Activated naive CD4-positive, alpha-beta T cell treated with anti-CD3 and anti-CD28 coated beads, Interleukin-2, amount 50 U/mL, for 24 hours (primary cell): ENCODE results near the gene MND1.

Source experiments
- H3K27ac Mint-ChIP-seq: one replicate; pipeline ENCODE4 v1.8.0; 2021; ENCODE audit warnings: mild to moderate bottlenecking, mixed read lengths
- H3K27me3 Mint-ChIP-seq: one replicate; pipeline ENCODE4 v1.8.0; 2021; ENCODE audit warnings: mixed read lengths
- H3K36me3 Mint-ChIP-seq: one replicate; pipeline ENCODE4 v1.8.0; 2021; ENCODE audit warnings: mixed read lengths
- H3K4me1 Mint-ChIP-seq: one replicate; pipeline ENCODE4 v1.8.0; 2021; ENCODE audit warnings: mixed read lengths
- H3K4me3 Mint-ChIP-seq: one replicate; pipeline ENCODE4 v1.8.0; 2021; ENCODE audit warnings: mild to moderate bottlenecking, mixed read lengths
- H3K9me3 Mint-ChIP-seq: one replicate; pipeline ENCODE4 v1.8.0; 2021; ENCODE audit warnings: mixed read lengths

MND1 gene, protein sequence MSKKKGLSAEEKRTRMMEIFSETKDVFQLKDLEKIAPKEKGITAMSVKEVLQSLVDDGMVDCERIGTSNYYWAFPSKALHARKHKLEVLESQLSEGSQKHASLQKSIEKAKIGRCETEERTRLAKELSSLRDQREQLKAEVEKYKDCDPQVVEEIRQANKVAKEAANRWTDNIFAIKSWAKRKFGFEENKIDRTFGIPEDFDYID

GRCh38 chr4:153344131-153345011, at the start of gene MND1:
TSS of gene MND1 (plus strand) at chr4:153344688. CDS start at chr4:153344738, 50 bp downstream.
- Mint-ChIP-seq H3K9me3 (no peaks in the 10 kb centered on the region), H3K27ac (peak within 1 kb of the TSS; percentile 93)

GRCh38 chr4:153295131-153295755, 49.2 kb upstream of the MND1 start:
- Mint-ChIP-seq H3K27me3 (no peaks in the 10 kb centered on the region), H3K4me3 (no peak overlapping the region), H3K27ac (no peak overlapping the region), H3K36me3 (peaks cover 17% of the 10 kb centered on the region), H3K9me3 (no peaks in the 10 kb centered on the region), H3K4me1 (peaks cover 5% of the 10 kb centered on the region)

More at GRCh38 chr4:153344131-153345011, at the start of gene MND1:
- Mint-ChIP-seq H3K4me3 (peak within 1 kb of the TSS; percentile 93), H3K4me1 (peaks cover 31% of the 10 kb centered on the region), H3K36me3 (no peaks in the 10 kb centered on the region), H3K27me3 (peaks cover 2% of the 10 kb centered on the region)

DNA sequence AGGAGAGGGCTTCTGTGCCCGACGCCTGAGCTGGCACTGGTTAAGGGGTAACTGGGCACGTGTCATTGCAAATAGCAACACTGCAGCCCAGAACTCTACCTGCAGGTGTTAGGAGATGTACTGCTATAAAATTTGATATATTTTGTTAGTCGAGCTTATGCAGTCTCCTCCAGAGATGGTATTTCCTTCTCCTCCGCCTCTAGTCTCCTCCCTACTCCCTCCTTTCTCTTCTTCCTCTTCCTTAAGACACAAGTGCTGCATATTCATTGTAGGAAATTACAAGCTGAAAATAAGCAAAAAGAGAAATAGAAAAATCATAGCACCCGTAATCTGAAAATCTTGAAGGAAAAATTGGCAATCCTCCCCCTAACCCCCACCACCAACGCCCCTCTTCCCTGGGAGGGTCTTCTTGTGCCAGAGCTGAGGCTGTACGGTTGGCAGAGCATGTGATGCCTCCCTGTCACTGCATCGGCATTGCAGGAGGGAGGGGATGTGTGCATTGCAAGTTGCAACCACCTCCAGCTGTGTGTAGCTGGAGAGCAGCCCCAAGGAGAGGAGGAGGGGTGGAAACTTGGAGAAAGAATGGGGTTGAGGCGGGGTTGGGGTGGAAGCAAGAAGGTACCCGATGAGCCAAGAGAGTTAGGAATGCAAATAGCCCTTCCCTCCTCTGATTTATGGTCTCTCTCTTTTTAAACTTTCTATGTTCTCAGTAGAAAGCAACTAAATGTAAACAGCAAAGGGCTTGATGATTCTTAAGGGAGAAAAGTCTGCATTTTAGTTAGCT, 48.3 kb upstream of the MND1 start:
- no peaks in the 10 kb centered on the region for H3K27me3 Mint-ChIP-seq
- H3K4me3 Mint-ChIP-seq, result no peak overlapping the region
- no peaks in the 10 kb centered on the region for H3K9me3 Mint-ChIP-seq
- H3K4me1 Mint-ChIP-seq, result peaks cover 5% of the 10 kb centered on the region
- H3K27ac Mint-ChIP-seq, result no peak overlapping the region
- peaks cover 21% of the 10 kb centered on the region for H3K36me3 Mint-ChIP-seq

GRCh38 chr4:153297116-153297515, 47.4 kb upstream of the MND1 start:
- Mint-ChIP-seq H3K4me3 (no peak overlapping the region), H3K4me1 (peaks cover 5% of the 10 kb centered on the region), H3K36me3 (peaks cover 27% of the 10 kb centered on the region), H3K27ac (no peak overlapping the region), H3K9me3 (no peaks in the 10 kb centered on the region), H3K27me3 (no peaks in the 10 kb centered on the region)

GRCh38 chr4:153310793-153311192, 33.7 kb upstream of the MND1 start:
- H3K36me3 Mint-ChIP-seq, result peaks cover 1% of the 10 kb centered on the region
- H3K4me3 Mint-ChIP-seq, result no peak overlapping the region
- H3K9me3 Mint-ChIP-seq, result no peaks in the 10 kb centered on the region
- H3K4me1 Mint-ChIP-seq, result no peaks in the 10 kb centered on the region
- H3K27ac Mint-ChIP-seq, result no peak overlapping the region
- no peaks in the 10 kb centered on the region for H3K27me3 Mint-ChIP-seq

GRCh38 chr4:153314915-153315314, 29.6 kb upstream of the MND1 start:
- H3K9me3 Mint-ChIP-seq, result no peaks in the 10 kb centered on the region
- H3K4me1 Mint-ChIP-seq, result no peaks in the 10 kb centered on the region
- H3K4me3 Mint-ChIP-seq, result no peak overlapping the region
- H3K27me3 Mint-ChIP-seq, result no peaks in the 10 kb centered on the region
- peaks cover 1% of the 10 kb centered on the region for H3K36me3 Mint-ChIP-seq
- H3K27ac Mint-ChIP-seq, result no peak overlapping the region

DNA sequence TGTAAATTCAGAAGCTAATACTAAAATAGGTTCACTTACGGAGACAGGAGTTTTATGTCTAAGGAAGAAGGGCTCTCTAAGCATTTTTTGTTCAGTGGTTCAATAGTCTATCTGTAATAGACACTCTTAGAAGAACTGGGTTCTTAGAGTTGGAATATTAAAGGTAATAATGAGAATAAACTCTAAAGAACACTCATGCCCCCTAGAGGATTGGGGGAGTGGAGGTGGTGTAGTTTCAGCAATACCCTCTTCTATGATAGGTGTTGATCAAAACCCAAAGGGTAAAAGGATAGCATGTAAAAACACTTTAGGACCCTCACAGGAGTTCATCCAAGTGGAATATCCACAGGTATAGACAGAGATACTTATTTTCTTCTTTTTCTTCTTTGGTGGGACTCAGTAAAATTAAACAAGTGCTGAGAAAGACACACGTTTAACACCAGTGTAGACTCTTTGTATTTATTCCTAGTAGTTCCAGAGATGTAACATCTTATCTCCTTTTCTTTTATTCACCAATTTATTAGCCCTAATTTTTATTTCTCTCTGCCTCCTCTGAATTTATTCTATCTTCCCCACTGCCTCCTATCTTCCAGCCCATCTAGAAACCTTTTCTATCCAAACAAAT, 25.7 kb upstream of the MND1 start:
- Mint-ChIP-seq H3K27ac (no peak overlapping the region), H3K4me1 (no peaks in the 10 kb centered on the region), H3K4me3 (no peak overlapping the region), H3K36me3 (no peaks in the 10 kb centered on the region), H3K27me3 (no peaks in the 10 kb centered on the region), H3K9me3 (no peaks in the 10 kb centered on the region)

GRCh38 chr4:153322791-153323190, 21.7 kb upstream of the MND1 start:
- no peaks in the 10 kb centered on the region for H3K4me1 Mint-ChIP-seq
- H3K27me3 Mint-ChIP-seq, result no peaks in the 10 kb centered on the region
- H3K9me3 Mint-ChIP-seq, result no peaks in the 10 kb centered on the region
- H3K4me3 Mint-ChIP-seq, result no peak overlapping the region
- H3K27ac Mint-ChIP-seq, result no peak overlapping the region
- H3K36me3 Mint-ChIP-seq, result no peaks in the 10 kb centered on the region

- H3K27me3 Mint-ChIP-seq, result no peaks in the 10 kb centered on the region
- H3K27ac Mint-ChIP-seq, result no peak overlapping the region
- no peaks in the 10 kb centered on the region for H3K9me3 Mint-ChIP-seq
- H3K4me3 Mint-ChIP-seq, result no peak overlapping the region
- no peaks in the 10 kb centered on the region for H3K36me3 Mint-ChIP-seq
- no peaks in the 10 kb centered on the region for H3K4me1 Mint-ChIP-seq
Observed at GRCh38 chr4:153324046-153324445, 20.4 kb upstream of the MND1 start.

DNA sequence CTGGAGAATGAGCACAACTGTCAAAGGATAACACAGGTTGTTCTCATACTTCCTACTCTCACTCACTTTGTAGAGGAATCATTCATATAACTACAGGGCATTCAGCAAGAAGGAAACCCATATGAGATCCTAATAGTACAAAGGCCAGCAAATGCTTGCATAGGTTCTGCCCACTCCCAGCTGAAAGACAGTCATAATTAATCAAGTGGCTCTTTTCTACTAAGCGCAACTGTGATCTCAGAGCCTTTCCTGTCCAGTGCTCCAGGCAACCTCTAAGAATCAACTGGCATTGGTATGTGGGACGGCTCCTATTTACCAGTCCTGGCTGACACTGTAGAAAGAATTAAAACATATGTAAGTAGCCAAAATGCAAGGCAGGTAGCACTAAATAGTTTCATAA, 18.9 kb upstream of the MND1 start:
- Mint-ChIP-seq H3K9me3 (no peaks in the 10 kb centered on the region), H3K36me3 (no peaks in the 10 kb centered on the region), H3K27me3 (no peaks in the 10 kb centered on the region), H3K27ac (no peak overlapping the region), H3K4me3 (no peak overlapping the region), H3K4me1 (no peaks in the 10 kb centered on the region)

GRCh38 chr4:153326513-153326912, 18.0 kb upstream of the MND1 start:
- Mint-ChIP-seq H3K4me1 (no peaks in the 10 kb centered on the region), H3K27me3 (no peaks in the 10 kb centered on the region), H3K27ac (no peak overlapping the region), H3K36me3 (no peaks in the 10 kb centered on the region), H3K9me3 (no peaks in the 10 kb centered on the region), H3K4me3 (no peak overlapping the region)

DNA sequence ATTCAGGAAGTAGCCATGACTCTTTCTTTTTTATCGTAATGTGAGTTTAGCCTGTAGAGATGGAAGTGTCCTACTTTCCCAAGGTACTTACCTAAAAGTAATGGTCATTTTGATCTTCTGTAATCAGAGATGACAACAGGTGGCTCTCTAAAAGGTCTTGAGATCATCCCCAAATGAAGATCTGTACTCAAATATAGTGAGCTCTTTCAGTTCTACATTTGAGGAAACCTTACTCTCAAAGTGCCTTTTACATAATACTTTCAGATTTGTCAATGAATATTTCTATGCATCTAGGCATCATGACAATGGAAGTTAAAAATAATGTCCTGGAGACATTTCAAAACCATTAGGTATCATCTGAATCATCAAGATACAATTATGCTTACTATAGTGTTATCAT, 17.2 kb upstream of the MND1 start:
- Mint-ChIP-seq H3K9me3 (no peaks in the 10 kb centered on the region), H3K4me3 (no peak overlapping the region), H3K36me3 (no peaks in the 10 kb centered on the region), H3K4me1 (no peaks in the 10 kb centered on the region), H3K27ac (no peak overlapping the region), H3K27me3 (no peaks in the 10 kb centered on the region)

DNA sequence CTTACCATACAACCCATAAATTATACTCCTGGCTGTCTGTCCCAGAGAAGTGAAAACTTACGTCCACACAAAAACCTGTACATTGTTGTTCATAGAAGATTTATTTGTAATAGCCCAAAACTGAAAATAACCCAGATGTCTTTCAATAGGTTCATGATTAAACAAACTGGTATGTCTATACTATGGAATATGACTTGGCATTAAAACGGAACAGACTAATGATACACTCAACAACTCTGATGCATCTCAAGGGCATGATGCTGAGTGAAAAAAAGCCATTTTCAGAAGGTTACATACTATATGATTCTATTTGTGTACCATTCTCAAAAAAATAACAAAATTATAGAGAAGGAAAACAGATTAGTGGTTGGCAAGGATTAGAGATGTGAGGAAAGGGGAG, 11.6 kb upstream of the MND1 start:
- Mint-ChIP-seq H3K4me1 (no peaks in the 10 kb centered on the region), H3K27ac (no peak overlapping the region), H3K27me3 (no peaks in the 10 kb centered on the region), H3K9me3 (no peaks in the 10 kb centered on the region), H3K36me3 (no peaks in the 10 kb centered on the region), H3K4me3 (no peak overlapping the region)

DNA sequence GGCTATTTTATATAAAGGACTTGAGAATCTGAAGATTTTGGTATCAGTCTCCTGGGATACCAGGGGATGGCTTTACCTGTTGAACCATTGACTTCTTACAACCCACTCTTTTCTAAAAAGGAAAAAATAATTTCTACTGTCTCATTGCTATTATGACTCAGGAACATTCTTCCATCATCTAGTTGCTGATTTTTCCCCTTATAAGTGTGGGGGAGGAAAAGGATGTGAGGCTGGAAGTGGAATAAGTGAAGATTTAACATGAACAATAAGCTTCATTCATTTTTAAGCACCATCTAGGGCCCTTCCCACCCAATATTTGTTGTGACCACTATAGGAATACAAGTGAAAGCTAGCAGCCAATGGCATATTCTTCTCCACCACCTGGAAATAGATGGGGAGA, 10.6 kb upstream of the MND1 start:
- H3K27ac Mint-ChIP-seq, result no peak overlapping the region
- no peaks in the 10 kb centered on the region for H3K36me3 Mint-ChIP-seq
- H3K9me3 Mint-ChIP-seq, result no peaks in the 10 kb centered on the region
- no peaks in the 10 kb centered on the region for H3K27me3 Mint-ChIP-seq
- no peak overlapping the region for H3K4me3 Mint-ChIP-seq
- H3K4me1 Mint-ChIP-seq, result no peaks in the 10 kb centered on the region

- H3K27ac Mint-ChIP-seq, result no peak overlapping the region
- H3K4me3 Mint-ChIP-seq, result no peak overlapping the region
- no peaks in the 10 kb centered on the region for H3K4me1 Mint-ChIP-seq
- no peaks in the 10 kb centered on the region for H3K27me3 Mint-ChIP-seq
- no peaks in the 10 kb centered on the region for H3K36me3 Mint-ChIP-seq
- no peaks in the 10 kb centered on the region for H3K9me3 Mint-ChIP-seq
Observed at GRCh38 chr4:153335665-153336064, 8.8 kb upstream of the MND1 start.
